ENCODE measurements around the gene ZNF512. TPM values are rescaled to one million over a fixed set of nuclear protein-coding genes. Genes with fewer than 3 reads are reported as not detected.

The ZNF512 gene
- total and polyA plus RNA-seq, 9 of the 15 experiments (the other 6 are each of a cell fraction or from before 2014, with no cell fraction given): 24.7 to 101 (median 65.9) TPM

DNA sequence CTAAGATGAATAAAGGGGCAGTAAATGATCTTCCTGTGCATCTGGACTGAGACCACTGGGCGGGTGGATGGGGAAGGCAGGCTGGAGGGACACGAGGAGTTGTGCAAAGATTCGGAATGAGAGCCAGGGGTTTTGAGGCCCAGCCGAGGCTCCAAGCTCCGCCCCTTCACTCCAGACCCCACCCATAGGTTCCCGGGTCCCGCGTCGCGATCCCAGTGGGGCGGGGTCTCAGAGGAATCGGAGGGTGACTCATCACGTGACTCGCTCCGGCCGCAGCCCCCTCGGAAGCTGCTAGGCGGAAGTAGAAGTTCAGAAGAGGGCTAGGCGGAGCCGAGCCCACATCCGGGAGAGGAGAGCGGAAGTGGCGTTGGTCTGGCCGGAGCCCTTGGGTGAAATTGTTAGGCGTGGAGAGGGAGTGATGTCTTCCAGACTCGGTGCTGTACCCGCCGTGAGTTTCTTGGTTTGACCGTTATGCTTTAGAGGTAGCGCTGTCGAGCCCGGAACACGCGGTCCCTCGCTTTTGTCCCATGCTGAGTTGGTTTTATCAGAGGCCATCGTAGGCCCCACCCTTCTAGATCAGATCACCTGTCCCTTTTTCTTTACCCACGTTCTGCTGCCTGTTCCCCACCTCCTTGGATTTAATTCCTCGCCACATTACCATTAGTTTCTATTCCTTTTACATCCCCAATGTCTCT lies at the start of gene ZNF512 (continued):
- TF ChIP-seq RBM17 (IDR thresholded peaks at IDR 0.05; ENCODE audit: borderline replicate concordance, low read depth, low read length): no peak
- no peak for TF ChIP-seq ZNF699 (CRISPR knock-in tag; IDR thresholded peaks at IDR 0.05; ENCODE audit: insufficient replicate concordance)
- peak; percentile 85 for TF ChIP-seq KDM5B (IDR thresholded peaks at IDR 0.05; ENCODE audit: insufficient replicate concordance, low read depth, low read length)
- TF ChIP-seq POLR3G (IDR thresholded peaks at IDR 0.05; ENCODE audit: extremely low read depth, insufficient read length, insufficient replicate concordance): no peak
- no peak for TF ChIP-seq ZNF695 (CRISPR knock-in tag; IDR thresholded peaks at IDR 0.05)
- TF ChIP-seq ZBTB8A (IDR thresholded peaks at IDR 0.05; ENCODE audit: partially characterized antibody): no peak
- TF ChIP-seq PHF20 (IDR thresholded peaks at IDR 0.05; ENCODE audit: partially characterized antibody): no peak
- no peak for TF ChIP-seq CHCHD3 (CRISPR knock-in tag; IDR thresholded peaks at IDR 0.05)
- TF ChIP-seq, protein P1, sequence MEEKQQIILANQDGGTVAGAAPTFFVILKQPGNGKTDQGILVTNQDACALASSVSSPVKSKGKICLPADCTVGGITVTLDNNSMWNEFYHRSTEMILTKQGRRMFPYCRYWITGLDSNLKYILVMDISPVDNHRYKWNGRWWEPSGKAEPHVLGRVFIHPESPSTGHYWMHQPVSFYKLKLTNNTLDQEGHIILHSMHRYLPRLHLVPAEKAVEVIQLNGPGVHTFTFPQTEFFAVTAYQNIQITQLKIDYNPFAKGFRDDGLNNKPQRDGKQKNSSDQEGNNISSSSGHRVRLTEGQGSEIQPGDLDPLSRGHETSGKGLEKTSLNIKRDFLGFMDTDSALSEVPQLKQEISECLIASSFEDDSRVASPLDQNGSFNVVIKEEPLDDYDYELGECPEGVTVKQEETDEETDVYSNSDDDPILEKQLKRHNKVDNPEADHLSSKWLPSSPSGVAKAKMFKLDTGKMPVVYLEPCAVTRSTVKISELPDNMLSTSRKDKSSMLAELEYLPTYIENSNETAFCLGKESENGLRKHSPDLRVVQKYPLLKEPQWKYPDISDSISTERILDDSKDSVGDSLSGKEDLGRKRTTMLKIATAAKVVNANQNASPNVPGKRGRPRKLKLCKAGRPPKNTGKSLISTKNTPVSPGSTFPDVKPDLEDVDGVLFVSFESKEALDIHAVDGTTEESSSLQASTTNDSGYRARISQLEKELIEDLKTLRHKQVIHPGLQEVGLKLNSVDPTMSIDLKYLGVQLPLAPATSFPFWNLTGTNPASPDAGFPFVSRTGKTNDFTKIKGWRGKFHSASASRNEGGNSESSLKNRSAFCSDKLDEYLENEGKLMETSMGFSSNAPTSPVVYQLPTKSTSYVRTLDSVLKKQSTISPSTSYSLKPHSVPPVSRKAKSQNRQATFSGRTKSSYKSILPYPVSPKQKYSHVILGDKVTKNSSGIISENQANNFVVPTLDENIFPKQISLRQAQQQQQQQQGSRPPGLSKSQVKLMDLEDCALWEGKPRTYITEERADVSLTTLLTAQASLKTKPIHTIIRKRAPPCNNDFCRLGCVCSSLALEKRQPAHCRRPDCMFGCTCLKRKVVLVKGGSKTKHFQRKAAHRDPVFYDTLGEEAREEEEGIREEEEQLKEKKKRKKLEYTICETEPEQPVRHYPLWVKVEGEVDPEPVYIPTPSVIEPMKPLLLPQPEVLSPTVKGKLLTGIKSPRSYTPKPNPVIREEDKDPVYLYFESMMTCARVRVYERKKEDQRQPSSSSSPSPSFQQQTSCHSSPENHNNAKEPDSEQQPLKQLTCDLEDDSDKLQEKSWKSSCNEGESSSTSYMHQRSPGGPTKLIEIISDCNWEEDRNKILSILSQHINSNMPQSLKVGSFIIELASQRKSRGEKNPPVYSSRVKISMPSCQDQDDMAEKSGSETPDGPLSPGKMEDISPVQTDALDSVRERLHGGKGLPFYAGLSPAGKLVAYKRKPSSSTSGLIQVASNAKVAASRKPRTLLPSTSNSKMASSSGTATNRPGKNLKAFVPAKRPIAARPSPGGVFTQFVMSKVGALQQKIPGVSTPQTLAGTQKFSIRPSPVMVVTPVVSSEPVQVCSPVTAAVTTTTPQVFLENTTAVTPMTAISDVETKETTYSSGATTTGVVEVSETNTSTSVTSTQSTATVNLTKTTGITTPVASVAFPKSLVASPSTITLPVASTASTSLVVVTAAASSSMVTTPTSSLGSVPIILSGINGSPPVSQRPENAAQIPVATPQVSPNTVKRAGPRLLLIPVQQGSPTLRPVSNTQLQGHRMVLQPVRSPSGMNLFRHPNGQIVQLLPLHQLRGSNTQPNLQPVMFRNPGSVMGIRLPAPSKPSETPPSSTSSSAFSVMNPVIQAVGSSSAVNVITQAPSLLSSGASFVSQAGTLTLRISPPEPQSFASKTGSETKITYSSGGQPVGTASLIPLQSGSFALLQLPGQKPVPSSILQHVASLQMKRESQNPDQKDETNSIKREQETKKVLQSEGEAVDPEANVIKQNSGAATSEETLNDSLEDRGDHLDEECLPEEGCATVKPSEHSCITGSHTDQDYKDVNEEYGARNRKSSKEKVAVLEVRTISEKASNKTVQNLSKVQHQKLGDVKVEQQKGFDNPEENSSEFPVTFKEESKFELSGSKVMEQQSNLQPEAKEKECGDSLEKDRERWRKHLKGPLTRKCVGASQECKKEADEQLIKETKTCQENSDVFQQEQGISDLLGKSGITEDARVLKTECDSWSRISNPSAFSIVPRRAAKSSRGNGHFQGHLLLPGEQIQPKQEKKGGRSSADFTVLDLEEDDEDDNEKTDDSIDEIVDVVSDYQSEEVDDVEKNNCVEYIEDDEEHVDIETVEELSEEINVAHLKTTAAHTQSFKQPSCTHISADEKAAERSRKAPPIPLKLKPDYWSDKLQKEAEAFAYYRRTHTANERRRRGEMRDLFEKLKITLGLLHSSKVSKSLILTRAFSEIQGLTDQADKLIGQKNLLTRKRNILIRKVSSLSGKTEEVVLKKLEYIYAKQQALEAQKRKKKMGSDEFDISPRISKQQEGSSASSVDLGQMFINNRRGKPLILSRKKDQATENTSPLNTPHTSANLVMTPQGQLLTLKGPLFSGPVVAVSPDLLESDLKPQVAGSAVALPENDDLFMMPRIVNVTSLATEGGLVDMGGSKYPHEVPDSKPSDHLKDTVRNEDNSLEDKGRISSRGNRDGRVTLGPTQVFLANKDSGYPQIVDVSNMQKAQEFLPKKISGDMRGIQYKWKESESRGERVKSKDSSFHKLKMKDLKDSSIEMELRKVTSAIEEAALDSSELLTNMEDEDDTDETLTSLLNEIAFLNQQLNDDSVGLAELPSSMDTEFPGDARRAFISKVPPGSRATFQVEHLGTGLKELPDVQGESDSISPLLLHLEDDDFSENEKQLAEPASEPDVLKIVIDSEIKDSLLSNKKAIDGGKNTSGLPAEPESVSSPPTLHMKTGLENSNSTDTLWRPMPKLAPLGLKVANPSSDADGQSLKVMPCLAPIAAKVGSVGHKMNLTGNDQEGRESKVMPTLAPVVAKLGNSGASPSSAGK (IDR thresholded peaks at IDR 0.05): peak; percentile 82
- TF ChIP-seq KHSRP (IDR thresholded peaks at IDR 0.05): no peak
- TF ChIP-seq, protein P2, sequence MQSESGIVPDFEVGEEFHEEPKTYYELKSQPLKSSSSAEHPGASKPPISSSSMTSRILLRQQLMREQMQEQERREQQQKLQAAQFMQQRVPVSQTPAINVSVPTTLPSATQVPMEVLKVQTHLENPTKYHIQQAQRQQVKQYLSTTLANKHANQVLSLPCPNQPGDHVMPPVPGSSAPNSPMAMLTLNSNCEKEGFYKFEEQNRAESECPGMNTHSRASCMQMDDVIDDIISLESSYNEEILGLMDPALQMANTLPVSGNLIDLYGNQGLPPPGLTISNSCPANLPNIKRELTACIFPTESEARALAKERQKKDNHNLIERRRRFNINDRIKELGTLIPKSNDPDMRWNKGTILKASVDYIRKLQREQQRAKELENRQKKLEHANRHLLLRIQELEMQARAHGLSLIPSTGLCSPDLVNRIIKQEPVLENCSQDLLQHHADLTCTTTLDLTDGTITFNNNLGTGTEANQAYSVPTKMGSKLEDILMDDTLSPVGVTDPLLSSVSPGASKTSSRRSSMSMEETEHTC (IDR thresholded peaks at IDR 0.05): peak; percentile 85
- no peak for TF ChIP-seq NCOA2 (IDR thresholded peaks at IDR 0.05; ENCODE audit: partially characterized antibody in 2 of 2)
- no peak for TF ChIP-seq ESRRB (CRISPR knock-in tag; IDR thresholded peaks at IDR 0.05; ENCODE audit: borderline replicate concordance)
- 0 out of 2 replicates have a peak, but pooled peaks have one; percentile 24 for TF ChIP-seq SOX6 (IDR thresholded peaks at IDR 0.05)

All from K562 (cell line).